GM21390 (cell line): ENCODE measurements around the gene LSS.
"Not testable (repeated sequence)": the region's sequence is repeated elsewhere in the genome, so short reads cannot be mapped to it uniquely, and the experiment has no call there.

Source experiments
- ATAC-seq: cut with Tn5 transposase; IDR thresholded peaks from one replicate; pipeline ENCODE4 v1.9.1; 2021; ENCODE audit not compliant: unreplicated experiment

Gene LSS

GRCh38 chr21:46154955-46155513 lies 73.5 kb downstream of the LSS start:
- ATAC-seq = no peak

GRCh38 chr21:46154155-46154954 lies 74.2 kb downstream of the LSS start:
- no peak for ATAC-seq

- no peak for ATAC-seq
These were observed 75.1 kb downstream of the LSS start for GRCh38 chr21:46153247-46154154.

GRCh38 chr21:46152927-46153246 lies 75.7 kb downstream of the LSS start:
- no peak for ATAC-seq

- ATAC-seq = no peak
These were observed 76.3 kb downstream of the LSS start for GRCh38 chr21:46151989-46152926.

GRCh38 chr21:46151261-46151988 lies 77.1 kb downstream of the LSS start:
- ATAC-seq = no peak

- no peak for ATAC-seq
These were observed 78.0 kb downstream of the LSS start for GRCh38 chr21:46150491-46151121.

GRCh38 chr21:46150073-46150472 lies 78.5 kb downstream of the LSS start:
- no peak for ATAC-seq

GRCh38 chr21:46149205-46149901 lies 79.2 kb downstream of the LSS start:
- ATAC-seq = no peak

GRCh38 chr21:46148106-46148505 lies 80.5 kb downstream of the LSS start:
- no peak for ATAC-seq

GRCh38 chr21:46147429-46147828 lies 81.1 kb downstream of the LSS start:
- ATAC-seq = not testable (repeated sequence)

GRCh38 chr21:46146856-46147255 lies 81.7 kb downstream of the LSS start:
- no peak for ATAC-seq

- ATAC-seq = no peak
These were observed 82.5 kb downstream of the LSS start for GRCh38 chr21:46145840-46146691.

GRCh38 chr21:46145159-46145839 lies 83.3 kb downstream of the LSS start:
- no peak for ATAC-seq

GRCh38 chr21:46144464-46145070 lies 84.0 kb downstream of the LSS start:
- ATAC-seq = no peak

GRCh38 chr21:46142582-46143473 lies 85.7 kb downstream of the LSS start:
- no peak for ATAC-seq
